Measurements from ENCODE around the gene CKAP2L. TPM values are rescaled to one million over a fixed set of nuclear protein-coding genes. Genes with fewer than 3 reads are reported as not detected.

CKAP2L gene
- total RNA-seq, 1 donor from 2014 or later, result 8.9 TPM

DNA sequence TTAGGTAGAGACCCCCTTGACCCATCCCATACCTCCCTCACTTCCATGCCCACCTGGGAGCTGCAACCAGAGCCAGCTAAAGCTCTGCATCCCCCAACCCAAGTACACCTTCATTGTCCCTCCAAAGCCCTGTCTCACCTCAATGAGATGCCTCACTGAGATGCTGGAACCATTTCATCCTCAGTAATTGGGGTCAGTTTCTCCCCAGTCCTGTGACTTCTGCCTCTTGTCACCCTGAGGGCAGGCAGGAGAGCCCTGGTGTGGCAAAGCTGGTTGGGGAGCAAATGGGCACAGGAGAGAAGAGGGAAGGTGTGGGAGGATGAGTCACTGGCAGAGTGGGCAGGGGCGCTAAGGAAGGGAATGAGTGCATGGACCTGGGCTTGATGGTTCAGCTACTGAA, 71.5 kb downstream of the CKAP2L start:
- Mint-ChIP-seq H3K4me1 (peaks cover 2% of the 10 kb centered on the region), H3K27ac (no peak overlapping the region), H3K4me3 (no peak overlapping the region), H3K9me3 (no peaks in the 10 kb centered on the region), H3K36me3 (no peaks in the 10 kb centered on the region), H3K27me3 (ENCODE audit: low read depth) (no peaks in the 10 kb centered on the region)
- TF ChIP-seq, protein P1, sequence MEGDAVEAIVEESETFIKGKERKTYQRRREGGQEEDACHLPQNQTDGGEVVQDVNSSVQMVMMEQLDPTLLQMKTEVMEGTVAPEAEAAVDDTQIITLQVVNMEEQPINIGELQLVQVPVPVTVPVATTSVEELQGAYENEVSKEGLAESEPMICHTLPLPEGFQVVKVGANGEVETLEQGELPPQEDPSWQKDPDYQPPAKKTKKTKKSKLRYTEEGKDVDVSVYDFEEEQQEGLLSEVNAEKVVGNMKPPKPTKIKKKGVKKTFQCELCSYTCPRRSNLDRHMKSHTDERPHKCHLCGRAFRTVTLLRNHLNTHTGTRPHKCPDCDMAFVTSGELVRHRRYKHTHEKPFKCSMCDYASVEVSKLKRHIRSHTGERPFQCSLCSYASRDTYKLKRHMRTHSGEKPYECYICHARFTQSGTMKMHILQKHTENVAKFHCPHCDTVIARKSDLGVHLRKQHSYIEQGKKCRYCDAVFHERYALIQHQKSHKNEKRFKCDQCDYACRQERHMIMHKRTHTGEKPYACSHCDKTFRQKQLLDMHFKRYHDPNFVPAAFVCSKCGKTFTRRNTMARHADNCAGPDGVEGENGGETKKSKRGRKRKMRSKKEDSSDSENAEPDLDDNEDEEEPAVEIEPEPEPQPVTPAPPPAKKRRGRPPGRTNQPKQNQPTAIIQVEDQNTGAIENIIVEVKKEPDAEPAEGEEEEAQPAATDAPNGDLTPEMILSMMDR (IDR thresholded peaks at IDR 0.05; ENCODE audit: unreplicated experiment), result no peak
- no peak for DNase-seq (ENCODE audit: low spot score in 2 of 2, unreplicated experiment in 2 of 2)

DNA sequence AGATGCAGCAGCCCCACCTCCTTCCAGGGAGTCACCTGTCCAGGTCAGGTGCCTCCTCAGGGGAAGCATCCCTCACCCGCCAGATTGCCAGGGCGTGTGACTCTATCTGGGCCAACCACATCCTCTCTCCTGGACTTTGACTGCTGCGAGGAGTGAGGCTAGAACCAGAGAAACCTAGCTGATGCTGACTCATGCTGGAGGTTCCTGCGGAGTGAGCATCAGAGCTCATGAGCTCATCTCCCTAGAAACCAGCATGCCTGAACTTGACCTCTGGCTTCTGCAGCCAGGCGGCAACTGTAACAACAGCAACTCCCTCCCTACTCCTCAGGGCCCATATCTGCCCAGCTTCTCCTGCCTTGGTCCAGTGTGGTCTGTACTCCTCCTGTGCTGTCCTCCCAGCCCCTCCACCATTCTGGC, 71.9 kb downstream of the CKAP2L start:
- DNase-seq (ENCODE audit: low spot score in 2 of 2, unreplicated experiment in 2 of 2), result no peak
- Mint-ChIP-seq H3K4me3 (no peak overlapping the region), H3K9me3 (no peaks in the 10 kb centered on the region), H3K4me1 (peaks cover 2% of the 10 kb centered on the region), H3K27me3 (ENCODE audit: low read depth) (no peaks in the 10 kb centered on the region), H3K27ac (no peak overlapping the region), H3K36me3 (no peaks in the 10 kb centered on the region)
- TF ChIP-seq, protein P1 (IDR thresholded peaks at IDR 0.05; ENCODE audit: unreplicated experiment), result no peak

DNA sequence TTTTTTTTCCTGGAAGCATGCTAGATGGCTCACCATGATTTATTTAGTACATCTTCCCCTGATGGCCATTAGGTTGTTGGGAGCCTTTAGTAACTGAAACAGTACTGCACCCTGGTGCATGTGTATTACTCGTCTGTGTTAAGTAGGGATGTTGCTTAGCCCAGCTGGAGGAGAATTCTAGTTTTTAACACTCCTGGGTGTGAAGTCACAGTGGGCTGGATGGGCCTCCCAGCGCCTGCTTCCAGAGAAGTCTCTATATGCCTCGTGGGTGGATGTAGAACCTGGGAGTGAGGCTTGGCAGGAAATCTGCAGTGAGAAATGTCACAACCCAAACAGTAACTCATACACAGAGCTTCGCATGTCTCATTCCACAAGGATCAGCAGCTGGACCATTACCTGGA, 72.5 kb downstream of the CKAP2L start:
- peaks cover 2% of the 10 kb centered on the region for H3K4me1 Mint-ChIP-seq
- no peaks in the 10 kb centered on the region for H3K36me3 Mint-ChIP-seq
- TF ChIP-seq, protein P1 (IDR thresholded peaks at IDR 0.05; ENCODE audit: unreplicated experiment), result no peak
- H3K27me3 Mint-ChIP-seq (ENCODE audit: low read depth), result no peaks in the 10 kb centered on the region
- H3K4me3 Mint-ChIP-seq, result no peak overlapping the region
- no peak for DNase-seq (ENCODE audit: low spot score in 2 of 2, unreplicated experiment in 2 of 2)
- no peaks in the 10 kb centered on the region for H3K9me3 Mint-ChIP-seq
- no peak overlapping the region for H3K27ac Mint-ChIP-seq

DNA sequence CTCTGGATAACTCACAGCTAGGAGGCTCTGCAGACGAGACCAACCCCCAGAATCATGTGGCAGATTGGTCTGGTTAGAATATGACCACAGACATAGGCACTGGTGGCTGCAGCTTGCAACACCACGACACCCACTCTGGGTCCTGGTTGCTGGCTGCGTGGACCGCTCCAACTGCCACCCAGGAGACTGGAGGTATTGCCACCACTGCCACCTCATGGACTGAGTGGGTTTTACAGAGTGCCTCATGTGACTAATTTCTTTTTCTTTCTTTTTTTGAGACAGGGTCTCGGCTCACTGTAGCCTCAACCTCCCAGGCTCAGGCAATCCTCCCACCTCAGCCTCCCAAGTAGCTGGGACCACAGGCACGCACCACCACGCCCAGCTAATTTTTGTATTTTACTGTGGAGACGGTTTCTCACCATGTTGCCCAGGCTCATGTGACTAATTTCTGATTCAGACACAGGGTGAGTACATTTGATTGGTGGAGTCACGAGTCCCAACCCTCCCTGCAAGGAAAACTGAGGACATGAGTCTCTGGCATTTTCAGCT, 73.5 kb downstream of the CKAP2L start:
- Mint-ChIP-seq H3K27me3 (ENCODE audit: low read depth) (no peaks in the 10 kb centered on the region), H3K27ac (no peak overlapping the region), H3K4me1 (peaks cover 2% of the 10 kb centered on the region), H3K4me3 (no peak overlapping the region), H3K9me3 (no peaks in the 10 kb centered on the region), H3K36me3 (no peaks in the 10 kb centered on the region)
- TF ChIP-seq, protein P1 (IDR thresholded peaks at IDR 0.05; ENCODE audit: unreplicated experiment), result no peak
- DNase-seq (ENCODE audit: low spot score in 2 of 2, unreplicated experiment in 2 of 2), result no peak

DNA sequence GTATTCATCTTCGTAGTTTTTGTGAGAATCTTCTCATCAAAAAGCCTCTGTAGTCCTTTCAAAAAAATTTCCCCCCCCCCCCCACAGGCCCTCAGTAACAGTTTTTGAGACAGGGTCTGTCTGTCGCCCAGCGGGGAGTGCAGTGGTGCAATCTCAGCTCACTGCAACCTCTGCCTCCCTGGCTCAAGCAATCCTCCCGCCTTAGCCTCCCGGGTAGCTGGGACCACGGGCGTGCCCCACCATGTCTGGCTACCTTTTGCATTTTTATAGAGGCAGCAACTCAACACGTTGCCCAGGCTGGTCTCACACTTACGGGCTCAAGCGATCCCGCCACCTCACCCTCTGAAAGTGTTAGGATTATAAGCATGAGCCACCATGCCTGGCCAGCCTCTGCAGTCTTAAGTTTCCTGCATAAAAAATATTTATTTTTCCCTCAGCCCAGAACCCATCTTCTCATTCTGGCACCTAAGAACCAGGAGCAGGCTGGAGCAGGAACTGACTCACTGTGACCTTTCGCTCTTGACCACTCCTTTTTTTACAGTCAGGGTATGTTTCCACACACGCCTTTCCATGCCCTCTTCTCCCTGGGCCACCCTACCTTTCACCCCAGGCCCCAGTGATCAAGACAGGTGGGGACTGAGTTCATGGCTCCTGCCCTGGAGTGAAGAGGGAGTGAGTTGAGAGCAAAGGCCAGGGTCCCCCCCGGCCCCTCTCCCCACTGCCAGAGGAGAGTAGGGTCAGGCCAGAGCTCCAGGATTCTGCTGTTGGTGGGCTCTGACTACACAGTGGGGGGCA, 76.1 kb downstream of the CKAP2L start:
- no peaks in the 10 kb centered on the region for H3K36me3 Mint-ChIP-seq
- no peak for DNase-seq (ENCODE audit: low spot score in 2 of 2, unreplicated experiment in 2 of 2)
- no peaks in the 10 kb centered on the region for H3K27me3 Mint-ChIP-seq (ENCODE audit: low read depth)
- H3K27ac Mint-ChIP-seq, result no peak overlapping the region
- no peaks in the 10 kb centered on the region for H3K9me3 Mint-ChIP-seq
- H3K4me1 Mint-ChIP-seq, result peaks cover 2% of the 10 kb centered on the region
- TF ChIP-seq, protein P1 (IDR thresholded peaks at IDR 0.05; ENCODE audit: unreplicated experiment), result no peak
- H3K4me3 Mint-ChIP-seq, result no peak overlapping the region
